Measurements from ENCODE around the gene C2CD4A.

Gene C2CD4A

DNA sequence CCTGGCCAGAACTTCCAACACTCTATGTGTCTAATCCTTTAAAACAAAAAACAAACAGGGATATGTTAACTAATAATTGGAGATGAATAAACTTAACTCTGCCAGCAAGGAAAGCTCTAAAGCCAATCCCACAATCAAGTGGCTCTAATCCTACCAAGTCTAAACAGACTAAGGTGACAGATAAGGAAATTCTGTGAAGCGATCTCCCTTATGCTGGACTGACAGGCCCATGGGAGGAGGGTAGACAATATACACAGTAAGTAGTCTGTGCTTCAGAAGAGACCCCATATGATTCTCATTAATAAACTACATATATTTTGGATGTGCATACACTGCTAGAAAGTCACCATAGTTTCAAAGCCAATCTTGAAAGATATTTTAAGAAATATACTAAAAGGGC lies 16.7 kb upstream of the C2CD4A start:
- no peak overlapping the region for H3K9ac ChIP-seq (ENCODE audit: low read depth, low read length, poor library complexity, severe bottlenecking)
- H3K4me2 ChIP-seq (ENCODE audit: low read depth, low read length, poor library complexity, severe bottlenecking), result no peak overlapping the region
- no peak overlapping the region for H3K4me3 ChIP-seq (ENCODE audit: low read length, poor library complexity, severe bottlenecking)
- no peaks in the 10 kb centered on the region for H3F3A ChIP-seq (ENCODE audit: low read depth)
- H3K36me3 ChIP-seq (ENCODE audit: insufficient read depth, low read length), result no peaks in the 10 kb centered on the region
- no peak for TF ChIP-seq EZH2phosphoT487 (IDR thresholded peaks at IDR 0.05; ENCODE audit: borderline replicate concordance)
- no peak for TF ChIP-seq CTCF (conservative IDR thresholded peaks at IDR 0.05; ENCODE audit: low read length)
- peaks cover 55% of the 10 kb centered on the region for H4K20me1 ChIP-seq (ENCODE audit: insufficient read depth, low read length, poor library complexity, severe bottlenecking)
- H3K4me1 ChIP-seq (ENCODE audit: insufficient read depth, low read length, poor library complexity, severe bottlenecking), result peaks cover 39% of the 10 kb centered on the region
- no peaks in the 10 kb centered on the region for H3K9me3 ChIP-seq (ENCODE audit: insufficient read depth, low read depth, low read length)
- no peaks in the 10 kb centered on the region for H3K9me2 ChIP-seq (replicated peaks; ENCODE audit: low read depth, low read length)
- H3K27me3 ChIP-seq (ENCODE audit: insufficient read depth, low read length, poor library complexity, severe bottlenecking), result no peaks in the 10 kb centered on the region
- no peak overlapping the region for H2AFZ ChIP-seq (ENCODE audit: low read length)
- H3K79me2 ChIP-seq (ENCODE audit: insufficient read depth, low read length), result peaks cover 72% of the 10 kb centered on the region

GRCh38 chr15:62051166-62051565 lies 15.6 kb upstream of the C2CD4A start:
- no peak for TF ChIP-seq EZH2phosphoT487 (IDR thresholded peaks at IDR 0.05; ENCODE audit: borderline replicate concordance)
- TF ChIP-seq CTCF (conservative IDR thresholded peaks at IDR 0.05; ENCODE audit: low read length), result no peak
- Histone ChIP-seq H3K4me1 (ENCODE audit: insufficient read depth, low read length, poor library complexity, severe bottlenecking) (peaks cover 35% of the 10 kb centered on the region), H3K9me3 (ENCODE audit: insufficient read depth, low read depth, low read length) (no peaks in the 10 kb centered on the region), H3K4me3 (ENCODE audit: low read length, poor library complexity, severe bottlenecking) (no peak overlapping the region), H3F3A (ENCODE audit: low read depth) (no peaks in the 10 kb centered on the region), H4K20me1 (ENCODE audit: insufficient read depth, low read length, poor library complexity, severe bottlenecking) (peaks cover 51% of the 10 kb centered on the region), H3K27me3 (ENCODE audit: insufficient read depth, low read length, poor library complexity, severe bottlenecking) (no peaks in the 10 kb centered on the region), H3K4me2 (ENCODE audit: low read depth, low read length, poor library complexity, severe bottlenecking) (peak overlapping the region; percentile 10), H3K9ac (ENCODE audit: low read depth, low read length, poor library complexity, severe bottlenecking) (no peak overlapping the region), H2AFZ (ENCODE audit: low read length) (no peak overlapping the region), H3K9me2 (replicated peaks; ENCODE audit: low read depth, low read length) (no peaks in the 10 kb centered on the region), H3K36me3 (ENCODE audit: insufficient read depth, low read length) (no peaks in the 10 kb centered on the region), H3K79me2 (ENCODE audit: insufficient read depth, low read length) (peaks cover 71% of the 10 kb centered on the region)

GRCh38 chr15:62052713-62053112 lies 14.1 kb upstream of the C2CD4A start:
- peaks cover 68% of the 10 kb centered on the region for H3K79me2 ChIP-seq (ENCODE audit: insufficient read depth, low read length)
- H3K4me1 ChIP-seq (ENCODE audit: insufficient read depth, low read length, poor library complexity, severe bottlenecking), result peaks cover 38% of the 10 kb centered on the region
- no peaks in the 10 kb centered on the region for H3K27me3 ChIP-seq (ENCODE audit: insufficient read depth, low read length, poor library complexity, severe bottlenecking)
- H3K4me2 ChIP-seq (ENCODE audit: low read depth, low read length, poor library complexity, severe bottlenecking), result peak overlapping the region; percentile 39
- no peak overlapping the region for H3K9ac ChIP-seq (ENCODE audit: low read depth, low read length, poor library complexity, severe bottlenecking)
- no peak for TF ChIP-seq CTCF (conservative IDR thresholded peaks at IDR 0.05; ENCODE audit: low read length)
- no peak for TF ChIP-seq EZH2phosphoT487 (IDR thresholded peaks at IDR 0.05; ENCODE audit: borderline replicate concordance)
- H3K9me2 ChIP-seq (replicated peaks; ENCODE audit: low read depth, low read length), result no peaks in the 10 kb centered on the region
- peaks cover 57% of the 10 kb centered on the region for H4K20me1 ChIP-seq (ENCODE audit: insufficient read depth, low read length, poor library complexity, severe bottlenecking)
- no peaks in the 10 kb centered on the region for H3K9me3 ChIP-seq (ENCODE audit: insufficient read depth, low read depth, low read length)
- no peak overlapping the region for H2AFZ ChIP-seq (ENCODE audit: low read length)
- H3K36me3 ChIP-seq (ENCODE audit: insufficient read depth, low read length), result no peaks in the 10 kb centered on the region
- H3K4me3 ChIP-seq (ENCODE audit: low read length, poor library complexity, severe bottlenecking), result peak overlapping the region; percentile 22
- H3F3A ChIP-seq (ENCODE audit: low read depth), result no peaks in the 10 kb centered on the region

Measured in Loucy (cell line).